Measurements from ENCODE around the gene GRAP2. TPM values are rescaled to one million over a fixed set of nuclear protein-coding genes. Genes with fewer than 3 reads are reported as not detected.
"Not testable (repeated sequence)": the region's sequence is repeated elsewhere in the genome, so short reads cannot be mapped to it uniquely, and the experiment has no call there.

The GRAP2 gene
- total and polyA plus RNA-seq, 4 donors, result 1.9 to 6.9 (median 4.2) TPM

DNA sequence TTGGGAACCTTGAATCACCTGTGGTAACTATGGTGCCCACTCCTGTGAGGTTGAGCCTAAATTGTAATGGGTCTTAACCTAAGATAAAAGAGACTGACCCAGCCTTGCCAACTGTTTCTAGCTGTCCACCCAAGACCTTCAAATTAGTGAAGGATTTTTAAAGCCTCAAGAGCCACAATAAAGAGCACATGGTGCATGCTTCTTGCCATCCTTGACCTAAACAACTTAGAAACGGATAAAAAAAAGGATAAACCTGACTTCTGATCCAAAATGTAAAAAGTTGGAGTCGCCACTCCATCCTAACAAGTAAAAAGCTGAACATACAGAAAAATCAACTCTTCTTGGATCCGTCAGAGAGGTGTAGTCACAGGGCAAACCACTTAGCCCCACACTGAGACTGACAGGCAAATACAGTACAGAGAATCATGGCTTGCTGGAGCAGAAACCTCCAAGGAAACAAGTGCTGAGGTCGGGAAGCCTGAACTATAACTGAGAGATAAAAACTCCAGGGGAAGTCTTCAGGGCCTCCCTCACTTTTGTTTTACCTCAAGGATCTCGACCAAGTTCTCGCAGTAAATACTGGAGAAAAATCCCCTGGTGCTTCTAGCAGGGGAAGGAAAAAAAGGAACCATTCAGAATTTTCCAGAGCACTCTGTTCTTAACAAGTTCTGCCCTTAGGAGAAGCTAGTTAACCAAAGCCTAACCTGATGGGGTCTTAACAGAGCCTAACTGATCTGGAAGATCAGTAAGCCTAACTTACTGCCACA, 23.6 kb upstream of the GRAP2 start:
- H3K9ac ChIP-seq (ENCODE audit: insufficient read depth in 1 of 2, low read length in 2 of 2), result no peak overlapping the region
- H3K27ac ChIP-seq (ENCODE audit: low read depth in 1 of 2, low read length in 1 of 2), result no peak overlapping the region
- ATAC-seq (ENCODE audit: insufficient read depth, low FRiP score) (no peak), DNase-seq (no peak)
- no peaks in the 10 kb centered on the region for H3K4me1 ChIP-seq (ENCODE audit: control insufficient read depth in 5 of 5, insufficient read depth in 5 of 5, low read length in 5 of 5)
- WGBS, 2 donors, result 54 to 62% methylated on average over 6 of the region's 6 CpGs
- peaks cover 2 to 11% (median 5%) of the 10 kb centered on the region in 3 donors for H3K27me3 ChIP-seq (ENCODE audit: control insufficient read depth in 3 of 3, insufficient read depth in 3 of 3, low read length in 2 of 3)
- no peaks in the 10 kb centered on the region for H3K36me3 ChIP-seq (ENCODE audit: control insufficient read depth in 4 of 4, insufficient read depth in 4 of 4, low read length in 4 of 4)
- H3K9me3 ChIP-seq (ENCODE audit: control insufficient read depth in 4 of 4, insufficient read depth in 3 of 4, low read length in 3 of 4), result no peaks in the 10 kb centered on the region
- H3K4me3 ChIP-seq, result no peak overlapping the region
- TF ChIP-seq, protein P1, sequence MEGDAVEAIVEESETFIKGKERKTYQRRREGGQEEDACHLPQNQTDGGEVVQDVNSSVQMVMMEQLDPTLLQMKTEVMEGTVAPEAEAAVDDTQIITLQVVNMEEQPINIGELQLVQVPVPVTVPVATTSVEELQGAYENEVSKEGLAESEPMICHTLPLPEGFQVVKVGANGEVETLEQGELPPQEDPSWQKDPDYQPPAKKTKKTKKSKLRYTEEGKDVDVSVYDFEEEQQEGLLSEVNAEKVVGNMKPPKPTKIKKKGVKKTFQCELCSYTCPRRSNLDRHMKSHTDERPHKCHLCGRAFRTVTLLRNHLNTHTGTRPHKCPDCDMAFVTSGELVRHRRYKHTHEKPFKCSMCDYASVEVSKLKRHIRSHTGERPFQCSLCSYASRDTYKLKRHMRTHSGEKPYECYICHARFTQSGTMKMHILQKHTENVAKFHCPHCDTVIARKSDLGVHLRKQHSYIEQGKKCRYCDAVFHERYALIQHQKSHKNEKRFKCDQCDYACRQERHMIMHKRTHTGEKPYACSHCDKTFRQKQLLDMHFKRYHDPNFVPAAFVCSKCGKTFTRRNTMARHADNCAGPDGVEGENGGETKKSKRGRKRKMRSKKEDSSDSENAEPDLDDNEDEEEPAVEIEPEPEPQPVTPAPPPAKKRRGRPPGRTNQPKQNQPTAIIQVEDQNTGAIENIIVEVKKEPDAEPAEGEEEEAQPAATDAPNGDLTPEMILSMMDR (IDR thresholded peaks at IDR 0.05; ENCODE audit: control extremely low read depth, extremely low read depth), result no peak

DNA sequence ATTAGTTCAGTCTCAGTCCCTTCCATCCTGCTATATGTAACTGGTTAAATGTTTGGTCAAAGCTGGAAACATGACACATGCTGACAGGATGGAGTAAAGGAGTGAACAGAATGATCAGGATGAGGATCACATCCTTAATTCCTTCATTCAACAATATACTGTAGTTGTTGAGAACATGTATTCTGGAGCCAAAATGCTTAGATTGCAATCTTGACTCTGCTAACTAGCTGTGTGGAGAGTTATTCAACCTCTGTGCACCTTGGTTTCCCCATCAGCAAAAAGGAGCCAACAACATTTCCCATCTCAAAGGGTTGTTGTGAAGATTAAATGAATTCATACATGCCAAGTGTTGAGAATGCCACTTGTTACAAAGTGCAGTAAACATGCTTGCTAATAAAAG, 20.2 kb upstream of the GRAP2 start:
- Histone ChIP-seq H3K4me3 (no peak overlapping the region), H3K9ac (ENCODE audit: insufficient read depth in 1 of 2, low read length in 2 of 2) (no peak overlapping the region), H3K36me3 (ENCODE audit: control insufficient read depth in 4 of 4, insufficient read depth in 4 of 4, low read length in 4 of 4) (no peaks in the 10 kb centered on the region), H3K27me3 (ENCODE audit: control insufficient read depth in 3 of 3, insufficient read depth in 3 of 3, low read length in 2 of 3) (peaks cover 2 to 14% (median 3%) of the 10 kb centered on the region in 3 donors), H3K4me1 (ENCODE audit: control insufficient read depth in 5 of 5, insufficient read depth in 5 of 5, low read length in 5 of 5) (no peaks in the 10 kb centered on the region), H3K9me3 (ENCODE audit: control insufficient read depth in 4 of 4, insufficient read depth in 3 of 4, low read length in 3 of 4) (peaks cover 0 to 3% (median 0%) of the 10 kb centered on the region in 4 donors), H3K27ac (ENCODE audit: low read depth in 1 of 2, low read length in 1 of 2) (no peak overlapping the region)
- ATAC-seq (ENCODE audit: insufficient read depth, low FRiP score) (no peak), DNase-seq (no peak)
- TF ChIP-seq, protein P1 (IDR thresholded peaks at IDR 0.05; ENCODE audit: control extremely low read depth, extremely low read depth), result no peak

GRCh38 chr22:39883057-39883456, 17.8 kb upstream of the GRAP2 start:
- Histone ChIP-seq H3K9ac (ENCODE audit: insufficient read depth in 1 of 2, low read length in 2 of 2) (no peak overlapping the region), H3K27ac (ENCODE audit: low read depth in 1 of 2, low read length in 1 of 2) (no peak overlapping the region), H3K4me3 (no peak overlapping the region), H3K36me3 (ENCODE audit: control insufficient read depth in 4 of 4, insufficient read depth in 4 of 4, low read length in 4 of 4) (no peaks in the 10 kb centered on the region), H3K27me3 (ENCODE audit: control insufficient read depth in 3 of 3, insufficient read depth in 3 of 3, low read length in 2 of 3) (peaks cover 0 to 28% (median 0%) of the 10 kb centered on the region in 3 donors), H3K4me1 (ENCODE audit: control insufficient read depth in 5 of 5, insufficient read depth in 5 of 5, low read length in 5 of 5) (no peaks in the 10 kb centered on the region), H3K9me3 (ENCODE audit: control insufficient read depth in 4 of 4, insufficient read depth in 3 of 4, low read length in 3 of 4) (peaks cover 0 to 3% (median 0%) of the 10 kb centered on the region in 4 donors)
- no peak for DNase-seq
- ATAC-seq (ENCODE audit: insufficient read depth, low FRiP score), result no peak
- 56 to 75% methylated on average over 1 of the region's 1 CpG for WGBS, 2 donors
- TF ChIP-seq, protein P1 (IDR thresholded peaks at IDR 0.05; ENCODE audit: control extremely low read depth, extremely low read depth), result no peak

DNA sequence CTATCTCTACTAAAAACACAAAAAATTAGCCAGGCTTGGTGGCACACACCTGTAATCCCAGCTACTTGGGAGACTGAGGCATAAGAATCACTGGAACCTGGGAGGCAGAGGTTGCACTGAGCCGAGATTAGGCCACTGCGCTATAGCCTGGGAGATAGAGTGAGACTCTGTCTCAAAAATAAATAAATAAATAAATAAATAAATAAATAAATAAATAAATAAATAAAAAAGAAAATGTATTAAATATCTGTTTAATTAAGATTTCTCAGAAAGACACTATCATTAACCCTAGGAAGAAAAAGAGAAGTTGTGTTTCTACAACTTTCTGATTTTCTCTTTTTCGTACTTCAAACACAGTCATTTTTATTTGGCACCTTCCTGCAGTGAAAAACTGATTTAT, 11.0 kb upstream of the GRAP2 start:
- 81 to 98% methylated on average over 3 of the region's 3 CpGs for WGBS, 2 donors
- ATAC-seq (ENCODE audit: insufficient read depth, low FRiP score), result not testable (repeated sequence)

More for the DNA sequence above, 11.0 kb upstream of the GRAP2 start:
- not testable (repeated sequence) for H3K9ac ChIP-seq (ENCODE audit: insufficient read depth in 1 of 2, low read length in 2 of 2); H3K4me3 ChIP-seq; H3K4me1 ChIP-seq (ENCODE audit: control insufficient read depth in 5 of 5, insufficient read depth in 5 of 5, low read length in 5 of 5); DNase-seq; H3K9me3 ChIP-seq (ENCODE audit: control insufficient read depth in 4 of 4, insufficient read depth in 3 of 4, low read length in 3 of 4); H3K27ac ChIP-seq (ENCODE audit: low read depth in 1 of 2, low read length in 1 of 2); H3K36me3 ChIP-seq (ENCODE audit: control insufficient read depth in 4 of 4, insufficient read depth in 4 of 4, low read length in 4 of 4)
- H3K27me3 ChIP-seq (ENCODE audit: control insufficient read depth in 3 of 3, insufficient read depth in 3 of 3, low read length in 2 of 3), result peaks cover 0 to 44% (median 3%) of the 10 kb centered on the region in 3 donors

Data from lung (tissue), 12 donors.